ENCODE data around the gene EP400. TPM values are rescaled to one million over a fixed set of nuclear protein-coding genes. Genes with fewer than 3 reads are reported as not detected.

The EP400 gene
- total RNA-seq, 1 experiment from 2014 or later, result 3.7 TPM

DNA sequence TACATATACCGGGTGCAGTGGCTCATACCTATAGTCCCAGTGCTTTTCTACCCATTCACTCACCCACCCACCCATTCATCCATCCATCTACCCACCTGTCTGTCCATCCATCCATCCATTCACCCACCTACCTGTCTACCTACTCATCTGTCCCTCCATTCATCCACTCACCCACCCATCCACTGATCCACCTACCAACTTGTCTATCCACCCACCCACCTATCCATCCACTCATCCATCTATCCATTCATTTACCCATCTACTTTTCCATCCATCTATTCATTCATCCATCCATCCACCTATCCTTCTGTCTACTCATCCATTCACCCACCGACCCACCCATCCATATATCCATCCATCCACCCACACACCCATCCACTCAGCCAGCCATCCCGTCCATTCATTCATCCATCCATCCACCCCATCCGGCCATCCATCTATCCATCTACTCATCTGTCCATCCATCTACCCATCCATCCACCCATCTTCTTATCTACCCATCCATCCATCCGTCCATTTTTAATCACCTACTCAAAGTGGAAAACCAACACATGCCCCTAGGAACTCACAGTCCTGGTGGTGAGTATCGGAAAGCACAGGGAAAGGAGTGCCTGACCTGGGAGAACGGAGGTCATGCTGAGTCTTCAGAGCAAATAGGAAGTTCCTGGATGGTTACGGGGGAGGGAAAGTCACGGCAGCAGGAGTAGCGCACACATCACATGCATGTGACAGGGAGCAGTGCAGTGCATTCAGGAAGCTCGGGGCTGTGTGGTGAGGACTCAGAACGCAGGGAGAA, 174.4 kb downstream of the EP400 start:
- DNase-seq (ENCODE audit: low read depth), result no peak

DNA sequence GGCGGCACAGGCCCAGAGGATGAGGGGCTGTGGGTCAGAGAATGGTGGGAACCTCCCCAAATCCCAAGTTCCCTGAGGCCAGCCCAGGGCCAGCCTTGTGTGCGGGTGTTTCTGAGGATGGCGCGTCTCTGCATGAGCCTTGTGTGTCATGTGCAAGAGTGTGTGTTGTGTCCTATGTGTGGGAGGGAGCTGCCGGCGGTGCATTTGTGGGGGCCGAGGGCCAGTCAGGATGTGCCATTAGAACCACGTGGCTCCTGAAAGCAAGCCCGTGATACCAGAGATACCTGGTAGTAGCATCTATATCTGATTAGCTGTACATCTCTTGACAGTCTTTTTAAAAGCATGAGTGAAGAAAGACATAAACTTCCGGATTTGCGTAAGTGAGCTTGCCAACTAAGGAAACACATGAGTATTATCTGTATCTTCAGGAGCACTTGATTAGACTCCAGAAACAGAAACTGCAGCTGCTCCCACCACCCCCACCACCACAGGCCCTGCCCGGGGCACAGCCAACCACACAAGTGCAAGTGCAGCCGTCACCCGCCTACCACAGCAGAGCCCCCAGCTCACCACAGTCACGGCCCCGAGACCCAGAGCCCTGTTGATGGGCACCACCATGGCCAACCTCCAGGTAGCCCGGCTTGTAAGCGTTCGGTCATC, 175.2 kb downstream of the EP400 start:
- DNase-seq (ENCODE audit: low read depth), result no peak

DNA sequence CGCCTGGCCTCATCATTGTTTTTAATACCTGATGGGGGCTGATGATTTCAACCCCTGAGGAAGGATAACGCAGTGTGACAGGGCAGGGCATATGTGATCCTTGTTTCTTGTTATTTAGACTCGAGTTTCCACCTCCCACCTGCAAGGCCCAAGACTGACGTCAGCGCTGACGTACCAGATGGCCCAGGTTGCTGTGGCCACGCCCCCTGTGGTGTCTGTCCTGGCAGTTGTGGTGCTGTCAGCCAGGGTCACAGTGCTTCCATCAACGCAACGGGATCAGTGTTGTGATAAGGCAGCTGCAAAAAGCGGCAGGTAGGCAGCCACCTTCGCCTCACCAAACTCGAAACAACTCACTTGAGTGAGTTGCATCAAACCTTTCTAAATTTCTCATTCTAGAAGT, 176.0 kb downstream of the EP400 start:
- no peak for DNase-seq (ENCODE audit: low read depth)

DNA sequence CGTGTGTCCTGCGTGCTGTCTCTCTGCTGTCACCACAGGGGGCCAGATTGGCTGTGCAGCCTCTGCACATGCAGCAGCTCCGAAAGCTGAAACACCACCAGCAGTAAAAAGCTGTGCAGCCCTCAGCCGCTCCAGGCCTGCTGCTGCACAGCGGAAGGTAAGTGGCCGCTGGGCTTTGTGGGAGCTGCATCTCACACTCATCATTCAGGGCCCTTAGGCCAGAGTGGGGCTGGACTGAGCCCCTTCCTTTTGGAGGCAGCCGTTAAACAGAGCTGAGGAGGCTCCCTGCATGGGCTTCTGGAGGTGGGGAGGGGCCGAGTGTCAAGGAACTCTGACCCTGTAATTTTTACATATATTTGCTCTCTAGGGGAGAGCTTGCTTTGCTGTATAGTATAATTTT, 177.3 kb downstream of the EP400 start:
- no peak for DNase-seq (ENCODE audit: low read depth)

DNA sequence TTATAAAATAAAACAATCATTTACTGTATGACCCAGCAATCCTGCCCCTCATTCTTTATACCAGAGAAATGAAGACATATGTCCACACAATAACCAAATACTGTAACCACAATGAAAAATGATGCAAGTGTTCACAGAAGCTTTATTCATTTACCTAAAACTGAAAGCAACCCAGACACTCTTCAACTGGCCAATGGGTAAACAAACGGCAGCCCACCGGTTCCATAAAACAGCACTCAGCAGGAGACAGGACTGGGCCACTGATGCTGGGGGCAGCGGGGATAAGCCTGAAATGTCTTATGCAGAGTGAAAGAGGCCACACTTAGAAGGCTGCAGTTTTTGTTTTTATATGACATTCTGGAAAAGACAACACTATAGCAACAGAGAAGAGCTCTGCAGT, 179.3 kb downstream of the EP400 start:
- DNase-seq (ENCODE audit: low read depth), result no peak

DNA sequence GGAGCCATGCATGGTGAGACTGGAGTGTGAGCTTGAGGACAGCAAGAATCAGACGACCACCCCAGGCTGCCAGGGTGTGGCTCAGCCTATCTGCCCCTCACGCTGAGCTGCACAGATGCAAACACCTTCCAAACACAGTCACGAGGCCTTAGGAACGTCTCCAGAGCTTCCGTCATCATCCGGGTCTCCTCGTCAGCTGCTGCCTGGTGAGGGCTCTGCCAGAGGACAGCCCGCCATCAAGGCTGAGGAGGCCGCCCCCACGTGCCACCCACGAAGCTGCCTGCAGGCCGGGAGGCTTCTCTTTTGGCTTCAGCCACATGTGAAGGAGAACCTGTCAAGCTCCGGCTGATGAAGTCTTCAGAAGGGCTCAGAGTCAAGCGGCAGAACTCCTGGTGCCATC, 180.9 kb downstream of the EP400 start:
- DNase-seq (ENCODE audit: low read depth), result no peak

Other genes with a start within 250 kb of the EP400 start
- gene SFSWAP, start 238.9 kb upstream of the EP400 start, total RNA-seq (2014; rRNA removed; shearing (Covaris generic)), result 18.0 and 19.6 TPM in 2 replicates
- gene MMP17, start 121.5 kb upstream of the EP400 start, total RNA-seq (2014; rRNA removed; shearing (Covaris generic)), result 48.7 and 50.9 TPM in 2 replicates
- 3.0 and 4.2 TPM in 2 replicates for gene ULK1, start 55.3 kb upstream of the EP400 start, total RNA-seq (2014; rRNA removed; shearing (Covaris generic))
- gene PUS1, start 20.7 kb upstream of the EP400 start, total RNA-seq (2014; rRNA removed; shearing (Covaris generic)), result 9.5 and 10.8 TPM in 2 replicates
- 3.0 and 4.5 TPM in 2 replicates for gene DDX51, start 194.4 kb downstream of the EP400 start, total RNA-seq (2014; rRNA removed; shearing (Covaris generic))
- gene NOC4L, start 194.5 kb downstream of the EP400 start, total RNA-seq (2014; rRNA removed; shearing (Covaris generic)), result 9.3 and 14.8 TPM in 2 replicates

All from RPMI7951 (cell line).